ENCODE results near the gene NTHL1.

DNA sequence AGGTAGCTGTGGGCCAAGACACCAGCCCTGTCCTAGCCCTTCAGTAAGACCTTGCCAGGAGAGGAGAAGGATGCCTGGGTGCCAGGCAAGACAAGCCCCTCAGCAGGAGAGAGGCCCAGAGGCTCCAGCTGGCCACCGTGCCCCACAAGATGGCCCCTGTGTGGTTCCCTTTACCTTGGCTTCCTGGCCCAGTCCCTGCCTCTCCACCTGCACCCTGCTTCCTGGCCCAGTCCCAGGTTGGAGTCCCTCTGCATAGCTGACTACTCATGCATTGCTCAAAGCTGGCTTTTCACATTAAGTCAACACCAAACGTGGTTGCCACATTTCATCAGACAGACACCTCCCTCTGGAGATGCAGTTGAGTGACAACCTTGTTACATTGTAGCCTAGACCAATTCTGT is 53.9 kb downstream of the NTHL1 start:
- no peak for TF ChIP-seq RFX7 (CRISPR knock-in tag; IDR thresholded peaks at IDR 0.05)
- TF ChIP-seq POLR2AphosphoS5 (IDR thresholded peaks at IDR 0.05; ENCODE audit: control insufficient read depth, insufficient read depth, low read depth, low read length) = no peak
- no peak for TF ChIP-seq RNF2 (IDR thresholded peaks at IDR 0.05)
- TF ChIP-seq, protein P1, sequence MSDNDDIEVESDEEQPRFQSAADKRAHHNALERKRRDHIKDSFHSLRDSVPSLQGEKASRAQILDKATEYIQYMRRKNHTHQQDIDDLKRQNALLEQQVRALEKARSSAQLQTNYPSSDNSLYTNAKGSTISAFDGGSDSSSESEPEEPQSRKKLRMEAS (CRISPR knock-in tag; IDR thresholded peaks at IDR 0.05) = no peak
- TF ChIP-seq, protein P2, sequence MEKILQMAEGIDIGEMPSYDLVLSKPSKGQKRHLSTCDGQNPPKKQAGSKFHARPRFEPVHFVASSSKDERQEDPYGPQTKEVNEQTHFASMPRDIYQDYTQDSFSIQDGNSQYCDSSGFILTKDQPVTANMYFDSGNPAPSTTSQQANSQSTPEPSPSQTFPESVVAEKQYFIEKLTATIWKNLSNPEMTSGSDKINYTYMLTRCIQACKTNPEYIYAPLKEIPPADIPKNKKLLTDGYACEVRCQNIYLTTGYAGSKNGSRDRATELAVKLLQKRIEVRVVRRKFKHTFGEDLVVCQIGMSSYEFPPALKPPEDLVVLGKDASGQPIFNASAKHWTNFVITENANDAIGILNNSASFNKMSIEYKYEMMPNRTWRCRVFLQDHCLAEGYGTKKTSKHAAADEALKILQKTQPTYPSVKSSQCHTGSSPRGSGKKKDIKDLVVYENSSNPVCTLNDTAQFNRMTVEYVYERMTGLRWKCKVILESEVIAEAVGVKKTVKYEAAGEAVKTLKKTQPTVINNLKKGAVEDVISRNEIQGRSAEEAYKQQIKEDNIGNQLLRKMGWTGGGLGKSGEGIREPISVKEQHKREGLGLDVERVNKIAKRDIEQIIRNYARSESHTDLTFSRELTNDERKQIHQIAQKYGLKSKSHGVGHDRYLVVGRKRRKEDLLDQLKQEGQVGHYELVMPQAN (IDR thresholded peaks at IDR 0.05; ENCODE audit: borderline replicate concordance) = no peak
- TF ChIP-seq ARID2 (IDR thresholded peaks at IDR 0.05) = no peak
- TF ChIP-seq ARID1B (IDR thresholded peaks at IDR 0.05) = no peak
- TF ChIP-seq, protein P3, sequence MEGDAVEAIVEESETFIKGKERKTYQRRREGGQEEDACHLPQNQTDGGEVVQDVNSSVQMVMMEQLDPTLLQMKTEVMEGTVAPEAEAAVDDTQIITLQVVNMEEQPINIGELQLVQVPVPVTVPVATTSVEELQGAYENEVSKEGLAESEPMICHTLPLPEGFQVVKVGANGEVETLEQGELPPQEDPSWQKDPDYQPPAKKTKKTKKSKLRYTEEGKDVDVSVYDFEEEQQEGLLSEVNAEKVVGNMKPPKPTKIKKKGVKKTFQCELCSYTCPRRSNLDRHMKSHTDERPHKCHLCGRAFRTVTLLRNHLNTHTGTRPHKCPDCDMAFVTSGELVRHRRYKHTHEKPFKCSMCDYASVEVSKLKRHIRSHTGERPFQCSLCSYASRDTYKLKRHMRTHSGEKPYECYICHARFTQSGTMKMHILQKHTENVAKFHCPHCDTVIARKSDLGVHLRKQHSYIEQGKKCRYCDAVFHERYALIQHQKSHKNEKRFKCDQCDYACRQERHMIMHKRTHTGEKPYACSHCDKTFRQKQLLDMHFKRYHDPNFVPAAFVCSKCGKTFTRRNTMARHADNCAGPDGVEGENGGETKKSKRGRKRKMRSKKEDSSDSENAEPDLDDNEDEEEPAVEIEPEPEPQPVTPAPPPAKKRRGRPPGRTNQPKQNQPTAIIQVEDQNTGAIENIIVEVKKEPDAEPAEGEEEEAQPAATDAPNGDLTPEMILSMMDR (IDR thresholded peaks at IDR 0.05 in 2 of 3, conservative IDR thresholded peaks at IDR 0.05 in 1 of 3; ENCODE audit: insufficient read depth in 2 of 3, low read depth in 1 of 3, low read length in 3 of 3) = no peak
- TF ChIP-seq CBFA2T3 (IDR thresholded peaks at IDR 0.05) = no peak
- TF ChIP-seq ZBTB8A (IDR thresholded peaks at IDR 0.05; ENCODE audit: partially characterized antibody) = no peak
- no peak for TF ChIP-seq ZNF165 (CRISPR knock-in tag; IDR thresholded peaks at IDR 0.05; ENCODE audit: borderline replicate concordance)
- TF ChIP-seq BACH1 (tag; IDR thresholded peaks at IDR 0.05) = no peak

Data from K562 (cell line).